ENCODE data around the gene CCDC13. TPM values are rescaled to one million over a fixed set of nuclear protein-coding genes. Genes with fewer than 3 reads are reported as not detected.

The CCDC13 gene
- total RNA-seq, 1 experiment from 2014 or later = 2.3 TPM

- intact Hi-C loops (cut with micrococcal nuclease) = loop anchor here (2.0 kb wide), 1 partner anchor 173 kb away; no protein-coding TSS in a partner anchor
- no peak overlapping the region for H3K27ac ChIP-seq (ENCODE audit: low read depth, low read length)
- ChIA-PET POLR2A (no interaction called here), CTCF (interaction anchor here (0.7 to 1.7 kb wide), 4 partner anchors 8 to 98 kb away, joined by 3 to 4 read pairs (median 3); no protein-coding TSS in a partner anchor), RAD21 (ENCODE audit: low non-redundant PET in 1 of 2, low total read pairs in 2 of 2, uncharacterized antibody in 2 of 2, unreplicated experiment in 2 of 2) (no interaction called here)
- no peak overlapping the region for H3K4me2 ChIP-seq (ENCODE audit: low read length)
- BruUV-seq (replicated peaks) = no TSS peak
- peaks cover 0 to 22% of the 10 kb centered on the region in 2 experiments; a peak in 2 of 4 replicates for H3K4me1 ChIP-seq (ENCODE audit: control insufficient read depth in 1 of 2, insufficient read depth in 2 of 2, low read length in 2 of 2)
- TF ChIP-seq POLR2AphosphoS5 (IDR thresholded peaks at IDR 0.05; ENCODE audit: low read depth, low read length) (no peak), EGR1 (IDR thresholded peaks at IDR 0.05; ENCODE audit: low read depth) (no peak), FOSL1 (IDR thresholded peaks at IDR 0.05; ENCODE audit: low read depth) (no peak), TCF7L2 (IDR thresholded peaks at IDR 0.05; ENCODE audit: borderline replicate concordance, extremely low read depth, insufficient read depth, insufficient read length) (no peak), SIN3A (IDR thresholded peaks at IDR 0.05; ENCODE audit: low read depth) (no peak)
- no peak overlapping the region for H2AFZ ChIP-seq (ENCODE audit: low read depth, low read length, poor library complexity, severe bottlenecking)
- no peaks in the 10 kb centered on the region for H3K36me3 ChIP-seq (ENCODE audit: control insufficient read depth in 1 of 2, insufficient read depth in 2 of 2, low read length in 2 of 2)
- H3K9me3 ChIP-seq (ENCODE audit: control insufficient read depth in 1 of 2, insufficient read depth in 1 of 2, low read depth in 1 of 2, low read length in 2 of 2) = no peaks in the 10 kb centered on the region
- H3K9me2 ChIP-seq (ENCODE audit: insufficient read depth) = no peaks in the 10 kb centered on the region
- H3K4me3 ChIP-seq (replicated peaks in 1 of 2; ENCODE audit: low read depth in 1 of 2, low read length in 2 of 2) = no peak overlapping the region
- ATAC-seq = no peak
- no peaks in the 10 kb centered on the region for H3K79me2 ChIP-seq (ENCODE audit: insufficient read depth, low read length)
- no peak for DNase-seq (ENCODE audit: low read depth, low spot score)
- no peak overlapping the region for H3K9ac ChIP-seq (ENCODE audit: low read length)
- H4K20me1 ChIP-seq (ENCODE audit: insufficient read depth) = no peaks in the 10 kb centered on the region
- no peaks in the 10 kb centered on the region for H3K27me3 ChIP-seq (ENCODE audit: insufficient read depth, low read length)
These were observed 27.1 kb downstream of the CCDC13 start for GRCh38 chr3:42745776-42746454.

- intact Hi-C loops (cut with micrococcal nuclease) = loop anchor here (2.0 kb wide), 1 partner anchor 173 kb away; no protein-coding TSS in a partner anchor
- Histone ChIP-seq H3K27ac (ENCODE audit: low read depth, low read length) (no peak overlapping the region), H3K4me1 (ENCODE audit: control insufficient read depth in 1 of 2, insufficient read depth in 2 of 2, low read length in 2 of 2) (peaks cover 0 to 22% of the 10 kb centered on the region in 2 experiments; a peak in 2 of 4 replicates), H3K4me2 (ENCODE audit: low read length) (peak overlapping the region; percentile 59; the same call in 1 of the 2 replicates), H2AFZ (ENCODE audit: low read depth, low read length, poor library complexity, severe bottlenecking) (no peak overlapping the region), H3K9me3 (ENCODE audit: control insufficient read depth in 1 of 2, insufficient read depth in 1 of 2, low read depth in 1 of 2, low read length in 2 of 2) (no peaks in the 10 kb centered on the region), H3K27me3 (ENCODE audit: insufficient read depth, low read length) (no peaks in the 10 kb centered on the region), H4K20me1 (ENCODE audit: insufficient read depth) (no peaks in the 10 kb centered on the region), H3K36me3 (ENCODE audit: control insufficient read depth in 1 of 2, insufficient read depth in 2 of 2, low read length in 2 of 2) (no peaks in the 10 kb centered on the region), H3K9me2 (ENCODE audit: insufficient read depth) (no peaks in the 10 kb centered on the region), H3K79me2 (ENCODE audit: insufficient read depth, low read length) (no peaks in the 10 kb centered on the region), H3K9ac (ENCODE audit: low read length) (no peak overlapping the region), H3K4me3 (replicated peaks in 1 of 2; ENCODE audit: low read depth in 1 of 2, low read length in 2 of 2) (no peak overlapping the region)
- BruUV-seq (replicated peaks) = no TSS peak
- ChIA-PET RAD21 (ENCODE audit: low non-redundant PET in 1 of 2, low total read pairs in 2 of 2, uncharacterized antibody in 2 of 2, unreplicated experiment in 2 of 2) (no interaction called here), CTCF (interaction anchor here (0.7 to 2.4 kb wide), 7 partner anchors 9 to 97 kb away, joined by 3 to 9 read pairs (median 4); no protein-coding TSS in a partner anchor), POLR2A (no interaction called here)
- ATAC-seq (no peak), DNase-seq (ENCODE audit: low read depth, low spot score) (no peak)
- TF ChIP-seq ZFX (IDR thresholded peaks at IDR 0.05) (no peak), RAD21 (IDR thresholded peaks at IDR 0.05; ENCODE audit: low read depth) (no peak)
These were observed 27.7 kb downstream of the CCDC13 start for GRCh38 chr3:42745291-42745745.

All from HCT116 (cell line).